ENCODE results near the gene RARS2.

Gene RARS2

DNA sequence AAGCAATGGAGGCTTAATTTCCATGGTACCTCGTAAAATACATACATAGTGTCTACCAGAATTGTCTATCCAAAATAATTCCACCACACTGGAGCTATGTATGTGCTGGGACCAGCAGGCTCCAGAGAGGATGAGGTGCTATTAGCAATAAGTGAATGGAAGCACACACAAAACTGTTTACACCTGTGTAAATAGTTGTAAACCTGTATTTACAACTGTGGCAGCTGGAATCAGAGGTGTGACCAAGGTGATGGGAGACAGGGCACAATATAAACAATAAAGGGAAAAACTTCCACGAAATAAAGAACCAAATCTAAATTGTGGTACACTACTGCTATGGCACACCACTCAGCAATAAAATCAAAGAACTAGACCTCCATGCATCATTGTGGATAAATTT lies 14.4 kb downstream of the RARS2 start:
- H3K79me2 ChIP-seq (ENCODE audit: low read length) = peaks cover 84% of the 10 kb centered on the region
- no peaks in the 10 kb centered on the region for H3K9me2 ChIP-seq (replicated peaks; ENCODE audit: insufficient read depth, low read length)
- TF ChIP-seq, protein P1, sequence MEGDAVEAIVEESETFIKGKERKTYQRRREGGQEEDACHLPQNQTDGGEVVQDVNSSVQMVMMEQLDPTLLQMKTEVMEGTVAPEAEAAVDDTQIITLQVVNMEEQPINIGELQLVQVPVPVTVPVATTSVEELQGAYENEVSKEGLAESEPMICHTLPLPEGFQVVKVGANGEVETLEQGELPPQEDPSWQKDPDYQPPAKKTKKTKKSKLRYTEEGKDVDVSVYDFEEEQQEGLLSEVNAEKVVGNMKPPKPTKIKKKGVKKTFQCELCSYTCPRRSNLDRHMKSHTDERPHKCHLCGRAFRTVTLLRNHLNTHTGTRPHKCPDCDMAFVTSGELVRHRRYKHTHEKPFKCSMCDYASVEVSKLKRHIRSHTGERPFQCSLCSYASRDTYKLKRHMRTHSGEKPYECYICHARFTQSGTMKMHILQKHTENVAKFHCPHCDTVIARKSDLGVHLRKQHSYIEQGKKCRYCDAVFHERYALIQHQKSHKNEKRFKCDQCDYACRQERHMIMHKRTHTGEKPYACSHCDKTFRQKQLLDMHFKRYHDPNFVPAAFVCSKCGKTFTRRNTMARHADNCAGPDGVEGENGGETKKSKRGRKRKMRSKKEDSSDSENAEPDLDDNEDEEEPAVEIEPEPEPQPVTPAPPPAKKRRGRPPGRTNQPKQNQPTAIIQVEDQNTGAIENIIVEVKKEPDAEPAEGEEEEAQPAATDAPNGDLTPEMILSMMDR (IDR thresholded peaks at IDR 0.05; ENCODE audit: low read length) = no peak
- TF ChIP-seq EZH2phosphoT487 (IDR thresholded peaks at IDR 0.05; ENCODE audit: low read length) (no peak), EZH2 (optimal IDR thresholded peaks at IDR 0.05; ENCODE audit: low read depth, low read length) (no peak)
- no peaks in the 10 kb centered on the region for H3K36me3 ChIP-seq (replicated peaks; ENCODE audit: insufficient read depth, low read length)
- H4K20me1 ChIP-seq (ENCODE audit: insufficient read depth, low read length) = no peaks in the 10 kb centered on the region
- peaks cover 34% of the 10 kb centered on the region for H3K4me1 ChIP-seq (ENCODE audit: low read length)
- H2AFZ ChIP-seq (ENCODE audit: low read length) = no peak overlapping the region
- H3K4me2 ChIP-seq (ENCODE audit: low read depth, low read length) = no peak overlapping the region
- H3K27ac ChIP-seq (ENCODE audit: low read length) = no peak overlapping the region; the same call in 1 of the 2 replicates
- no peak overlapping the region for H3K9ac ChIP-seq (ENCODE audit: low read length)
- H3K9me3 ChIP-seq (replicated peaks; ENCODE audit: insufficient read depth, low read length) = no peaks in the 10 kb centered on the region
- H3F3A ChIP-seq (ENCODE audit: insufficient read depth, low read length) = peaks cover 13% of the 10 kb centered on the region
- no peaks in the 10 kb centered on the region for H3K27me3 ChIP-seq (replicated peaks; ENCODE audit: insufficient read depth, low read length)
- DNase-seq = no peak
- H3K4me3 ChIP-seq (ENCODE audit: low read length) = no peak overlapping the region

DNA sequence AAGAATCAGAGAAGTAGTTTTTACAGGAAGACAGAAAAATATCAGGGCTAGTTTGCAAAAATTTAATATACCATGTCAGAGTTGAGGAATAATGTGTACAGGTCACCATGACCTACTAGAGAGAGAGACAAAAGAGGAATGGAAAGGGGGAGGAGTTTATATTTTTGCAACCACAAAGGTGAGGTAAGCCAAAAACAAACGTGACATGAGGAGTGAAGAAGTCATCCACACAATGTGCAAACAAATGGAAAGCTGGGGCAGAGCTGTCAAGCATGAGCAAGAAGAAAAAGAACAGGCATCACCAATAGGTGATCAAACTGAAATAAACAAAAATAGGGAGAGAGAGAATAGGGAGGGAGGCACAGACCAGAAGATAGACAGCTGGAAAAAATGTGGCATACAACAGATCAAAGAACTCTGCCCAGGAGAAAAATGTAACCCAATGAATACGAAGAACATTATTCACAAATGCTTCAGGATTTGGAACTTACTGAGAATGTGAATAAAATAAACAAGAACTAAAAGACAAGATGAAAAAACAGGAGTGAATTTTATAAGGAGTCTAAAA lies 15.5 kb downstream of the RARS2 start:
- peak overlapping the region; percentile 65 for H3K4me2 ChIP-seq (ENCODE audit: low read depth, low read length)
- DNase-seq = peak; percentile 55
- H2AFZ ChIP-seq (ENCODE audit: low read length) = no peak overlapping the region
- H3K9me2 ChIP-seq (replicated peaks; ENCODE audit: insufficient read depth, low read length) = no peaks in the 10 kb centered on the region
- no peaks in the 10 kb centered on the region for H4K20me1 ChIP-seq (ENCODE audit: insufficient read depth, low read length)
- H3F3A ChIP-seq (ENCODE audit: insufficient read depth, low read length) = peaks cover 13% of the 10 kb centered on the region
- H3K36me3 ChIP-seq (replicated peaks; ENCODE audit: insufficient read depth, low read length) = no peaks in the 10 kb centered on the region
- H3K4me1 ChIP-seq (ENCODE audit: low read length) = peaks cover 34% of the 10 kb centered on the region
- no peak for TF ChIP-seq EZH2 (optimal IDR thresholded peaks at IDR 0.05; ENCODE audit: low read depth, low read length)
- no peak for TF ChIP-seq EZH2phosphoT487 (IDR thresholded peaks at IDR 0.05; ENCODE audit: low read length)
- TF ChIP-seq, protein P1 (IDR thresholded peaks at IDR 0.05; ENCODE audit: low read length) = no peak
- H3K9ac ChIP-seq (ENCODE audit: low read length) = no peak overlapping the region
- peak overlapping the region; percentile 6; the same call in 1 of the 2 replicates for H3K4me3 ChIP-seq (ENCODE audit: low read length)
- H3K79me2 ChIP-seq (ENCODE audit: low read length) = peaks cover 86% of the 10 kb centered on the region
- H3K27ac ChIP-seq (ENCODE audit: low read length) = peak overlapping the region; percentile 64; the same call in 1 of the 2 replicates
- no peaks in the 10 kb centered on the region for H3K9me3 ChIP-seq (replicated peaks; ENCODE audit: insufficient read depth, low read length)
- H3K27me3 ChIP-seq (replicated peaks; ENCODE audit: insufficient read depth, low read length) = no peaks in the 10 kb centered on the region

DNA sequence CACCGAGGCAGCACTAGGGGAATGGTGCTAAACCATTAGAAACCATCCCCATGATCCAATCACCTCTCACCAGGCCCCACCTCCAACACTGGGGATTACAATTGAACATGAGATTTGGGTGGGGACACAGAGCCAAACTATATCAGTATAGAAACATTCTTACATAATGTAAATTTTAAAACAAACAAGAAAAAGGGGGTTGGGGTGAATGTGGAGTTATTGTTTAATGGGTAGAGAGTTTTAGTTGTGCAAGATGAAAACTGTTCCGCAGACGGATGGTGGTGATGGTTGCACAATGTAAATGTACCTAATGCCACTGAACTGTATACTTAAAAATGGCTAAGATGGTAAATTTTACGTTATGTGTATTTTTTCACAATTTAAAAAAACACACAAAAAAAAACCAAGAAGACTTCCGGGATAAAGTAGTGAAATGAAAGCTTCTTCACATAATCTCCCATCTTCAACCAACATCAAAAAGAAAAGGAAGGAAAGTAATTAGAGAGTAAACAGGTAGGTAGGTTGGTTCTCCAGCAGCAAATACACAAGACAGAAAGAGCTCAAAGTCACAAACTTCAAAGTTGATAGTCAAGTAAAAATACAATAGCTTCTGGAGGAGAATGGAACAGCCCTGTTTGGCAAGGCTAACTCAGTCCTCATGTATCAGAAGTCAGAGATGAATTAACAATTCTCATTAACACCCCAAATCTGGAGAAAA lies 16.3 kb downstream of the RARS2 start:
- Histone ChIP-seq H3K9ac (ENCODE audit: low read length) (no peak overlapping the region), H3K4me3 (ENCODE audit: low read length) (peak overlapping the region; percentile 13; the same call in 1 of the 2 replicates), H3K9me3 (replicated peaks; ENCODE audit: insufficient read depth, low read length) (no peaks in the 10 kb centered on the region), H3F3A (ENCODE audit: insufficient read depth, low read length) (peaks cover 13% of the 10 kb centered on the region), H3K4me1 (ENCODE audit: low read length) (peaks cover 34% of the 10 kb centered on the region), H3K36me3 (replicated peaks; ENCODE audit: insufficient read depth, low read length) (no peaks in the 10 kb centered on the region), H4K20me1 (ENCODE audit: insufficient read depth, low read length) (no peaks in the 10 kb centered on the region), H3K79me2 (ENCODE audit: low read length) (peaks cover 87% of the 10 kb centered on the region), H2AFZ (ENCODE audit: low read length) (no peak overlapping the region), H3K27me3 (replicated peaks; ENCODE audit: insufficient read depth, low read length) (no peaks in the 10 kb centered on the region), H3K4me2 (ENCODE audit: low read depth, low read length) (peak overlapping the region; percentile 65), H3K9me2 (replicated peaks; ENCODE audit: insufficient read depth, low read length) (no peaks in the 10 kb centered on the region), H3K27ac (ENCODE audit: low read length) (peak overlapping the region; percentile 64)
- DNase-seq = no peak
- TF ChIP-seq, protein P1 (IDR thresholded peaks at IDR 0.05; ENCODE audit: low read length) = no peak
- no peak for TF ChIP-seq EZH2 (optimal IDR thresholded peaks at IDR 0.05; ENCODE audit: low read depth, low read length)
- no peak for TF ChIP-seq EZH2phosphoT487 (IDR thresholded peaks at IDR 0.05; ENCODE audit: low read length)

Data from MM.1S (cell line).